GM19468 (cell line): Measurements from ENCODE around the gene BRCA2.

Experiments used
- ATAC-seq: cut with Tn5 transposase; IDR thresholded peaks from one replicate; pipeline ENCODE4 v1.9.1; 2021; ENCODE audit warnings: mild to moderate bottlenecking, moderate library complexity, moderate number of reproducible peaks; ENCODE audit not compliant: unreplicated experiment; ENCODE audit errors: extremely low read depth

The BRCA2 gene

GRCh38 chr13:32378012-32378411, 62.7 kb downstream of the BRCA2 start:
- ATAC-seq, result no peak

- ATAC-seq, result no peak
These were observed 66.2 kb downstream of the BRCA2 start for GRCh38 chr13:32381539-32381938.

- ATAC-seq, result no peak
These were observed 68.7 kb downstream of the BRCA2 start for GRCh38 chr13:32383836-32384618.

- ATAC-seq, result no peak
These were observed 69.4 kb downstream of the BRCA2 start for GRCh38 chr13:32384702-32385101.

GRCh38 chr13:32385410-32385809, 70.1 kb downstream of the BRCA2 start:
- ATAC-seq, result no peak

GRCh38 chr13:32390048-32390447, 74.7 kb downstream of the BRCA2 start:
- no peak for ATAC-seq

GRCh38 chr13:32390484-32390883, 75.2 kb downstream of the BRCA2 start:
- no peak for ATAC-seq

- no peak for ATAC-seq
These were observed 75.9 kb downstream of the BRCA2 start for GRCh38 chr13:32391101-32391619.

- ATAC-seq, result no peak
These were observed 87.8 kb downstream of the BRCA2 start for GRCh38 chr13:32403108-32403507.

- no peak for ATAC-seq
These were observed 92.5 kb downstream of the BRCA2 start for GRCh38 chr13:32407854-32408253.

GRCh38 chr13:32408296-32409000, 93.1 kb downstream of the BRCA2 start:
- ATAC-seq, result no peak

- ATAC-seq, result no peak
These were observed 93.6 kb downstream of the BRCA2 start for GRCh38 chr13:32409001-32409313.

- ATAC-seq, result no peak
These were observed 94.5 kb downstream of the BRCA2 start for GRCh38 chr13:32409561-32410421.

- no peak for ATAC-seq
These were observed 98.0 kb downstream of the BRCA2 start for GRCh38 chr13:32413284-32413683.

- ATAC-seq, result no peak
These were observed 99.3 kb downstream of the BRCA2 start for GRCh38 chr13:32414580-32414979.

GRCh38 chr13:32415019-32415418, 99.7 kb downstream of the BRCA2 start:
- ATAC-seq, result no peak

- ATAC-seq, result no peak
These were observed 102.7 kb downstream of the BRCA2 start for GRCh38 chr13:32417995-32418394.

- no peak for ATAC-seq
These were observed 104.6 kb downstream of the BRCA2 start for GRCh38 chr13:32419862-32420261.

- ATAC-seq, result no peak
These were observed 108.3 kb downstream of the BRCA2 start for GRCh38 chr13:32423592-32423991.

GRCh38 chr13:32425158-32425557, 109.8 kb downstream of the BRCA2 start:
- ATAC-seq, result no peak
